GM10266 (cell line): ENCODE results near the gene GNG5.

Source experiments
- DNase-seq: peaks from one replicate; pipeline ENCODE4 v3.0.0; 2012; ENCODE audit errors: extremely low spot score
- TF ChIP-seq, protein P1 (sequence below): IDR thresholded peaks from 2 replicates; pipeline ENCODE4 v1.5.1; 2012; ENCODE audit warnings: mild to moderate bottlenecking, low read depth; ENCODE audit not compliant: control insufficient read depth, insufficient read depth; ENCODE audit errors: missing control alignments

GNG5 gene

DNA sequence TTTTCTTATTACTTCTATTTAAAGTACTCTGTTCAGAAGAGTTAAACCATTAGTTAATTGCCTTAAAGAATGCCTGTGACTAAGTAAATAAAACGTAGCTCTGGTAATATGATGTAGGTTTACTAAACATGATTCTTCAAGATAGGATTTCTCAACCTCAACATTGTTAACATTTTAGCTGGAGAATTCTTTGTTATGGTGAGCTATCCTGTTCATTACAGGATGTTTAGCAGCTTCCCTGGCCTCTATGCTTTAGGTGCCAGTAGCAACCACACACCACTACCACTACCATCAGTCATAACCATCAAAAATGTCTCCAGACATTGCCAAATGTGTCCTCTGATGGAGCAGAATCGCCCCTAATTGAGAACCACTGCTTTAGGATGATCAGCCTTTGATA lies 16.6 kb downstream of the GNG5 start:
- DNase-seq: no peak
- TF ChIP-seq, protein P1, sequence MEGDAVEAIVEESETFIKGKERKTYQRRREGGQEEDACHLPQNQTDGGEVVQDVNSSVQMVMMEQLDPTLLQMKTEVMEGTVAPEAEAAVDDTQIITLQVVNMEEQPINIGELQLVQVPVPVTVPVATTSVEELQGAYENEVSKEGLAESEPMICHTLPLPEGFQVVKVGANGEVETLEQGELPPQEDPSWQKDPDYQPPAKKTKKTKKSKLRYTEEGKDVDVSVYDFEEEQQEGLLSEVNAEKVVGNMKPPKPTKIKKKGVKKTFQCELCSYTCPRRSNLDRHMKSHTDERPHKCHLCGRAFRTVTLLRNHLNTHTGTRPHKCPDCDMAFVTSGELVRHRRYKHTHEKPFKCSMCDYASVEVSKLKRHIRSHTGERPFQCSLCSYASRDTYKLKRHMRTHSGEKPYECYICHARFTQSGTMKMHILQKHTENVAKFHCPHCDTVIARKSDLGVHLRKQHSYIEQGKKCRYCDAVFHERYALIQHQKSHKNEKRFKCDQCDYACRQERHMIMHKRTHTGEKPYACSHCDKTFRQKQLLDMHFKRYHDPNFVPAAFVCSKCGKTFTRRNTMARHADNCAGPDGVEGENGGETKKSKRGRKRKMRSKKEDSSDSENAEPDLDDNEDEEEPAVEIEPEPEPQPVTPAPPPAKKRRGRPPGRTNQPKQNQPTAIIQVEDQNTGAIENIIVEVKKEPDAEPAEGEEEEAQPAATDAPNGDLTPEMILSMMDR: no peak

DNA sequence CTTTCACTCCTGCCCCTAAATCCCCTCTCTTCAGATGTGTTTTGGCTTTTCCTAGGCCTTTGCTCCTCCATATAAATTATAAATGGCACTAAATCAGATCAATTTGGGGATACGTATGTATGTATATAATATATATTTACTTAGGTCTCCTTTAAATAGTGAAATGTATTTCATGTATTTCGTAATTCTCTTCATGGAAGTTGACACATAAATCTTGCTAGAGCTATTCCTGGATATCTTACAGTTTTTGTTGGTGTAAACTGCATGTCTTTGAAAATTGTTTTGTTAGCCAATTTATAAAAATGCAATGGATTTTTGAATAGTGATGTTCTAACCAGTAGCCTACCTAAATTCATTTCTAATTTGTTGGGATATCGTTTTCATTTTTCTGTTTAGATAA lies 18.3 kb downstream of the GNG5 start:
- no peak for DNase-seq
- TF ChIP-seq, protein P1: no peak

DNA sequence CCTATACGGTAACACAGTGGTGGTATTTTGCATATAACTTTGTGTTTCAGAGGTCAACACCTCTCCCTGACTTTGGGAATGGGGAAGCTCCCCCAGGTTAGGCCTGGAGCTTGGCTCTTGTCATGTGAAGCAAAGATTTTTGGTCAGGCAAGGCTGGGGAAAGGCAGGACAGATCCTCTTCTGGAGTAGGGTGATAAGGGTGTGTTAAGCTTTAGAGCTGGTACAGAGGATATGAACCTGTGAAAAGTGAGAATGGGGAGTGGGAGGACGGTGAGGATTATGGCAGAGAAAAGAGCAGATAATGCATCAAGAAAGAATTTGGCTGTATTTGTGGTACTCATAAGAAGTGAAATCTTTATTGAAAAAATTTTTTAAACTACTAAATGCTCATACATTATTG lies 25.1 kb downstream of the GNG5 start:
- no peak for DNase-seq
- TF ChIP-seq, protein P1: no peak

DNA sequence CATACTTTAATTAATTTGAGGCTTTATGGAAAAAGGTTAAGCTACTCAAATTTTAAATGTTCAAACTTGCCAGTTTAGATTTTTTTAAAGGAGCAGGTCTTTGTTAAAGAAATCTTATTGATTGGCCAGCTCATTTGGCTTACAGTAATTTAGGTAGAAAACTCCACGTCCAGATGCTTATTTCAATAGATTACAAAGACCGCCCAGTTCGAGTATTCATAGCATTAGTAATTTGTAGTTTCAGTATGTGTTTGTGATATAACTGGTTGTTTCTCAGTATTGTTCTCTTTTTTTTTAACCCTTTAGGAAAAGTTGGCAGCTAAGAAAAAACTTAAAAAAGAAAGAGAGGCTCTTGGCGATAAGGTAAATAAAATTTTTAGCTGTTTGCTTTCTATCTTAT lies 25.7 kb downstream of the GNG5 start:
- TF ChIP-seq, protein P1: no peak
- no peak for DNase-seq

DNA sequence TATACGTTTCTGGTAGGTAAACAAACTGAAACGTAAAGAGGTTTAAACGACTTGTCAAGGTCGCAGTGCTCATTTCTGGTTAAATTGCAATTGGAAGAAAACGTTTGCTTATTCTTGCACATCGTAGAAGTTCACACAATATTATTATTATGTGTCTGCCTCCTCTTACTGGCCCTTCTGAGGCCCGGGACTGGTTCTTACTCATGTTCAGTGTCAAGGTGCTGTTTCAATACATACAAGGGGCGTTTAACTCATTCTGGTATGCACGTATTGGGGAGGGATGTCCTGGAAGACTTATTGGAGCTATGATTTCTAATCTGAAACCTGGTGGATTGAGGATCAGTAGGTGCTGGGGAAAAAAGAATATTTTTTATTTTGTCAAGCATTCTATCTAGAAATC lies 26.4 kb downstream of the GNG5 start:
- no peak for DNase-seq
- TF ChIP-seq, protein P1: no peak

DNA sequence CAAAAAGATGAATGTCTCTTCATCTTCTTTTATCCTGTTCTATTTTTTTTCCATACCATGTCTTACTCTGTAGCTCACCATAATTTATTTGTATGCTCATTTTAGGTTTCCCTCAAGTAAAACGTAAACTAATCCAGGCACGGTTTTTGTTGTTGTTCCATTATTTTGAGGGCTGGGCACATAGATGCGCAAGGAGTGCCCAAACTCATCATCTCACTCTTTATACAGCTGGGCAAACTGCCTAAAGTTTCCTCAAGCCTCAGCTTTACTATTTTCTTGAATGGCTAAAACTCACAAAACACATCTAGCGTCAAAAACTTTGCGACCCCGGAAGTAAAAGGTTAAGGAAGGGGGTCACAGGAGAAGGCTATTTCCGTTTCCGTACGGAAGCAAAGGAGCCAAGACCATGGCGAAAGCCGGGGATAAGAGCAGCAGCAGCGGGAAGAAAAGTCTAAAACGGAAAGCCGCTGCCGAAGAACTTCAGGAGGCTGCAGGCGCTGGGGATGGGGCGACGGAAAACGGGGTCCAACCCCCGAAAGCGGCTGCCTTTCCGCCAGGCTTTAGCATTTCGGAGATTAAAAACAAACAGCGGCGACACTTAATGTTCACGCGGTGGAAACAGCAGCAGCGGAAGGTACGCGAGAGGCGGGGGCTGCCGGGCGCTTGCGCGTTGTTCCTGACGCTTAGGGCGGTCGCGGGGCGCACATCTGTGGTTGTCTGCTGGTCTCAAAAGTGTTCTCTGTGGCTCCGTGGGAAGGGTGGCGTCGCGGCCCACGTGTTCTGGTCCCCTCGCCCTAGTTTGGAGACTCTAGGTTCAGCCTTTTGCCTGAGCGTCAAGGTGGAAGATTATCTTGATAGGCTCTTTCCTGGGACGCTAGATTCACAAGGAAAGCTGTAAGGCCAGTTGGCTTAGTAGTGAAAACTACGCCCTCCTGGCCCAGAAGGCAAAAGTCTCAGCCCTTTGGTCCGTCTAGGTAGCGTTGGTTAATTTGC lies 27.2 kb downstream of the GNG5 start, which contains the start of gene RPF1:
TSS of gene RPF1 (plus strand) at position 391 of the 993 bp plus-strand sequence. CDS start at position 407, 16 bp downstream.
- peak; percentile 70 for DNase-seq

More for the DNA sequence above, 27.2 kb downstream of the GNG5 start, which contains the start of gene RPF1:
- TF ChIP-seq, protein P1: no peak
